ENCODE measurements around the gene SLC34A3. TPM values are rescaled to one million over a fixed set of nuclear protein-coding genes. Genes with fewer than 3 reads are reported as not detected.

Gene SLC34A3
- total and polyA plus RNA-seq, 2 donors (not counting 1 experiment from before 2014, with no cell fraction given), result not detected

DNA sequence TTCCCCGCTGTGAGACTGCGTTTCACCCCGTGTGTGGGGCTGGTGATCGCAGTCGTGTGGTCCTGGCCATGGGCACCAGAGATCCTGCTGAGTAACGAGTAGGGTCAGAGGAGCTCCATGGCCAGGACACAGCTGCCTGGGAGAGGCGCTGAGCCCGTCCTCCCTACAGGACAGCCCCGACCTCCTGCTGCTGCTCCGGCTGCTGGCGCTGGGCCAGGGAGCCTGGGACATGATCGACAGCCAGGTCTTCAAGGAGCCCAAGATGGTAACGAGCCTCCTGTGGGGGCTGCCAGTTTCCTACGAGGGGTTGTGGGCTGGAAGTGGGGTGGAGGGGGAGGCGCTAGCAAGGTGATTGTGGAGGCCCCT lies 35.4 kb downstream of the SLC34A3 start:
- no peak overlapping the region for H3K9ac ChIP-seq (ENCODE audit: low read length)
- H2AFZ ChIP-seq (ENCODE audit: insufficient read depth, low read depth, low read length, poor library complexity, severe bottlenecking), result no peak overlapping the region
- peaks cover 11 to 44% of the 10 kb centered on the region in 2 donors for H3K4me1 ChIP-seq (ENCODE audit: control insufficient read depth in 2 of 2, insufficient read depth in 2 of 2, low read length in 2 of 2)
- TF ChIP-seq CTCF (IDR thresholded peaks at IDR 0.05), result no peak
- TF ChIP-seq EZH2 (IDR thresholded peaks at IDR 0.05; ENCODE audit: borderline replicate concordance, insufficient read depth, low read depth, low read length, poor library complexity, severe bottlenecking), result no peak
- no peaks in the 10 kb centered on the region for H3K27me3 ChIP-seq (replicated peaks in 1 of 4; ENCODE audit: control extremely low read depth in 1 of 4, control insufficient read depth in 3 of 4, insufficient read depth in 4 of 4, low read length in 3 of 4)
- 96% methylated on average over 15 of the region's 15 CpGs for WGBS (ENCODE audit: insufficient coverage)
- peaks cover 0 to 30% of the 10 kb centered on the region in 2 experiments for H3K36me3 ChIP-seq (replicated peaks in 1 of 2; ENCODE audit: control extremely low read depth in 1 of 2, control insufficient read depth in 1 of 2, extremely low read depth in 1 of 2, insufficient read depth in 2 of 2, low read length in 1 of 2)
- H4K20me1 ChIP-seq (ENCODE audit: control insufficient read depth, insufficient read depth, low read length, poor library complexity, severe bottlenecking), result peaks cover 33% of the 10 kb centered on the region
- Mint-ChIP-seq H3K4me3 (no peak overlapping the region), H3K27ac (no peak overlapping the region), H3K4me1 (peaks cover 25% of the 10 kb centered on the region), H3K27me3 (no peaks in the 10 kb centered on the region), H3K9me3 (ENCODE audit: insufficient read depth) (no peaks in the 10 kb centered on the region)
- DNase-seq (no peak), ATAC-seq (ENCODE audit: low read depth) (no peak)
- H3K9me3 ChIP-seq (ENCODE audit: control extremely low read depth in 1 of 3, control insufficient read depth in 2 of 3, insufficient read depth in 1 of 3, low read length in 2 of 3), result no peaks in the 10 kb centered on the region
- POLR2A ChIA-PET, result interaction anchor here (0.6 to 1.1 kb wide), 3 partner anchors 9 to 502 kb away, joined by 3 to 6 read pairs (median 6); partner anchors contain the start of gene MAN1B1
- intact Hi-C loops (cut with micrococcal nuclease), result no loop called here
- no peak overlapping the region for H3K4me3 ChIP-seq (ENCODE audit: control extremely low read depth in 1 of 5, extremely low read depth in 1 of 5, insufficient read depth in 1 of 5, low read depth in 2 of 5, low read length in 4 of 5)
- CTCF ChIA-PET, result interaction anchor here (0.6 kb wide), 1 partner anchor 18 kb away, joined by 3 read pairs; no protein-coding TSS in a partner anchor
- H3K27ac ChIP-seq (ENCODE audit: low read length in 2 of 2), result no peak overlapping the region
- H3K79me2 ChIP-seq (ENCODE audit: control insufficient read depth, insufficient read depth, low read length), result peaks cover 17% of the 10 kb centered on the region
- H3K4me2 ChIP-seq (replicated peaks; ENCODE audit: low read depth, low read length, poor library complexity, severe bottlenecking), result no peak overlapping the region

DNA sequence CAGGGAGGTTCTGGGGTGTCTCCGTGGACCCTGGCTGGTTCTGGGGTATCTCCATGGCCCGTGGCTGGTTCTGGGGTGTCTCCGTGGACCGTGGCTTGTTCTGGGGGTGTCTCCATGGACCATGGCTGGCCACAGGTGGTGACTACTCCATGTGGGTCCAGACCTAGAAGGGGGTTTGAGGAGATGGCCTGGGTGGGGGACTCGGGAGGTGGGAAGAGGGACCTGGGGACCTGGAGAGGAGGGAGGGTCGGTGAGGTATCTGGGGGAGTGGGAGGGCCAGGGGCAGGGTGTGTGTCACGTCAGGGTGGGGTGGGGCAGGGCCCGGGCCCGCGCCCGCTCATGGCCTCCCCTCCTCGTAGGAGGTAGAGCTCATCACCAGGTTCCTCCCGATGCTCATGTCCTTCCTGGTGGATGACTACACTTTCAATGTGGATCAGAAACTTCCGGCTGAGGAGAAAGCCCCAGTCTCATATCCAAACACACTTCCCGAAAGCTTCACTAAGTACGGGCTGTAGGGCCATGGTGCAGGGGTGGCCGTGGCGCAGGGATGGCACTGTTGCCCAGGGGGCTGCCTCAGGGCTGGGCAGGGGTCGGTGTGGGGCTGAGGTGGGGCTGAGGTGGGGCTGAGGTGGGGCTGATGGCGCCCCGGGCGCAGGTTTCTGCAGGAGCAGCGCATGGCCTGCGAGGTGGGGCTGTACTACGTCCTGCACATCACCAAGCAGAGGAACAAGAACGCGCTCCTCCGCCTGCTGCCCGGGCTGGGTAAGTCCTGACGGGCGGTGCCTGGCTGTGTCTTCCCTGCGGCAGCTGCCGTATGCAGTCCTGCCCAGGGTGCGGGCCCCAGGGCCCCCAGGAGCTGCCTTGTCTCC lies 36.1 kb downstream of the SLC34A3 start:
- Mint-ChIP-seq H3K27ac (no peak overlapping the region), H3K4me1 (peaks cover 29% of the 10 kb centered on the region), H3K27me3 (no peaks in the 10 kb centered on the region), H3K4me3 (no peak overlapping the region), H3K9me3 (ENCODE audit: insufficient read depth) (no peaks in the 10 kb centered on the region)
- Histone ChIP-seq H3K9me3 (ENCODE audit: control extremely low read depth in 1 of 3, control insufficient read depth in 2 of 3, insufficient read depth in 1 of 3, low read length in 2 of 3) (no peaks in the 10 kb centered on the region), H3K79me2 (ENCODE audit: control insufficient read depth, insufficient read depth, low read length) (peaks cover 23% of the 10 kb centered on the region), H2AFZ (ENCODE audit: insufficient read depth, low read depth, low read length, poor library complexity, severe bottlenecking) (no peak overlapping the region), H3K9ac (ENCODE audit: low read length) (no peak overlapping the region), H3K4me2 (replicated peaks; ENCODE audit: low read depth, low read length, poor library complexity, severe bottlenecking) (no peak overlapping the region), H3K4me3 (ENCODE audit: control extremely low read depth in 1 of 5, extremely low read depth in 1 of 5, insufficient read depth in 1 of 5, low read depth in 2 of 5, low read length in 4 of 5) (no peak overlapping the region), H3K36me3 (replicated peaks in 1 of 2; ENCODE audit: control extremely low read depth in 1 of 2, control insufficient read depth in 1 of 2, extremely low read depth in 1 of 2, insufficient read depth in 2 of 2, low read length in 1 of 2) (peaks cover 0 to 28% of the 10 kb centered on the region in 2 experiments), H4K20me1 (ENCODE audit: control insufficient read depth, insufficient read depth, low read length, poor library complexity, severe bottlenecking) (peaks cover 33% of the 10 kb centered on the region), H3K27ac (ENCODE audit: low read length in 2 of 2) (no peak overlapping the region), H3K4me1 (ENCODE audit: control insufficient read depth in 2 of 2, insufficient read depth in 2 of 2, low read length in 2 of 2) (peaks cover 11 to 48% of the 10 kb centered on the region in 2 donors), H3K27me3 (replicated peaks in 1 of 4; ENCODE audit: control extremely low read depth in 1 of 4, control insufficient read depth in 3 of 4, insufficient read depth in 4 of 4, low read length in 3 of 4) (no peaks in the 10 kb centered on the region)
- no peak for TF ChIP-seq EZH2 (IDR thresholded peaks at IDR 0.05; ENCODE audit: borderline replicate concordance, insufficient read depth, low read depth, low read length, poor library complexity, severe bottlenecking)
- TF ChIP-seq CTCF (IDR thresholded peaks at IDR 0.05), result no peak
- ATAC-seq (ENCODE audit: low read depth) (no peak), DNase-seq (no peak)
- intact Hi-C loops (cut with micrococcal nuclease), result no loop called here
- 94% methylated on average over 26 of the region's 34 CpGs for WGBS (ENCODE audit: insufficient coverage)
- POLR2A ChIA-PET, result interaction anchor here (0.6 to 1.1 kb wide), 6 partner anchors 9 to 502 kb away, joined by 3 to 11 read pairs (median 6); partner anchors contain the start of gene MAN1B1
- CTCF ChIA-PET, result interaction anchor here (0.6 to 1.5 kb wide), 3 partner anchors 19 to 30 kb away, joined by 3 to 5 read pairs (median 4); no protein-coding TSS in a partner anchor

Measured in B cell (primary cell).